ENCODE measurements around the gene ATP2B2. TPM values are rescaled to one million over a fixed set of nuclear protein-coding genes. Genes with fewer than 3 reads are reported as not detected.

ATP2B2 gene
- total RNA-seq, 1 donor from 2014 or later = not detected

GRCh38 chr3:10290481-10291176, 214.8 kb downstream of the ATP2B2 start:
- H3K27ac ChIP-seq (replicated peaks) = no peak overlapping the region
- H3K4me1 ChIP-seq = peaks cover 12% of the 10 kb centered on the region
- H3K9me3 ChIP-seq (replicated peaks) = no peaks in the 10 kb centered on the region
- TF ChIP-seq, protein P1, sequence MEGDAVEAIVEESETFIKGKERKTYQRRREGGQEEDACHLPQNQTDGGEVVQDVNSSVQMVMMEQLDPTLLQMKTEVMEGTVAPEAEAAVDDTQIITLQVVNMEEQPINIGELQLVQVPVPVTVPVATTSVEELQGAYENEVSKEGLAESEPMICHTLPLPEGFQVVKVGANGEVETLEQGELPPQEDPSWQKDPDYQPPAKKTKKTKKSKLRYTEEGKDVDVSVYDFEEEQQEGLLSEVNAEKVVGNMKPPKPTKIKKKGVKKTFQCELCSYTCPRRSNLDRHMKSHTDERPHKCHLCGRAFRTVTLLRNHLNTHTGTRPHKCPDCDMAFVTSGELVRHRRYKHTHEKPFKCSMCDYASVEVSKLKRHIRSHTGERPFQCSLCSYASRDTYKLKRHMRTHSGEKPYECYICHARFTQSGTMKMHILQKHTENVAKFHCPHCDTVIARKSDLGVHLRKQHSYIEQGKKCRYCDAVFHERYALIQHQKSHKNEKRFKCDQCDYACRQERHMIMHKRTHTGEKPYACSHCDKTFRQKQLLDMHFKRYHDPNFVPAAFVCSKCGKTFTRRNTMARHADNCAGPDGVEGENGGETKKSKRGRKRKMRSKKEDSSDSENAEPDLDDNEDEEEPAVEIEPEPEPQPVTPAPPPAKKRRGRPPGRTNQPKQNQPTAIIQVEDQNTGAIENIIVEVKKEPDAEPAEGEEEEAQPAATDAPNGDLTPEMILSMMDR (IDR thresholded peaks at IDR 0.05; ENCODE audit: borderline replicate concordance) = no peak
- H3K27me3 ChIP-seq (ENCODE audit: low read depth) = no peaks in the 10 kb centered on the region
- H3K4me3 ChIP-seq = no peak overlapping the region
- no peak for DNase-seq
- peaks cover 54% of the 10 kb centered on the region for H3K36me3 ChIP-seq
- intact Hi-C loops (cut with micrococcal nuclease) = no loop called here

GRCh38 chr3:10289787-10290355, 215.5 kb downstream of the ATP2B2 start:
- no peak overlapping the region for H3K4me3 ChIP-seq
- H3K4me1 ChIP-seq = peaks cover 12% of the 10 kb centered on the region
- H3K27me3 ChIP-seq (ENCODE audit: low read depth) = no peaks in the 10 kb centered on the region
- no peaks in the 10 kb centered on the region for H3K9me3 ChIP-seq (replicated peaks)
- H3K27ac ChIP-seq (replicated peaks) = no peak overlapping the region
- TF ChIP-seq, protein P1 (IDR thresholded peaks at IDR 0.05; ENCODE audit: borderline replicate concordance) = no peak
- no peak for DNase-seq
- intact Hi-C loops (cut with micrococcal nuclease) = no loop called here
- H3K36me3 ChIP-seq = peaks cover 59% of the 10 kb centered on the region

DNA sequence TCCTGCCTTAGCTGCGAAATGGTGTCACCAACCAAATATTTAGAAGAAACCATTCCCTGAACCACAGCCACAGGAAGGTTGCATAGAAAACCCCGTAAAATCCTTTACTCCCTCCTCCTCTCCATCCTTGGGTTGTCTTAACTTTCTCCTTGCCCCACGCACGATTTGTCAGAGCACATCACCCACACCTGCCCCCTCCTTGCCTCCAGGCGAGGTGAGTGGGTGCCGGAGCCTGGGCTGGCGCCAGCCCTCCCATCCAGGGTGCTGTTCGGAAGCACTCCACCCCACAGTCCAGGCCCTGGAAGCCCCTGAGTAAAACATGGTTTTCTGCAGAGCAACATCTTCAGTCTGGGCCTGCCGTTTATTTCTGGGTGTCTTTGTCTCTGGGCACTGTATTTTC, 216.3 kb downstream of the ATP2B2 start:
- H3K4me1 ChIP-seq = peaks cover 12% of the 10 kb centered on the region
- intact Hi-C loops (cut with micrococcal nuclease) = no loop called here
- no peak for DNase-seq
- no peaks in the 10 kb centered on the region for H3K27me3 ChIP-seq (ENCODE audit: low read depth)
- H3K9me3 ChIP-seq (replicated peaks) = no peaks in the 10 kb centered on the region
- no peak overlapping the region for H3K27ac ChIP-seq (replicated peaks)
- TF ChIP-seq, protein P1 (IDR thresholded peaks at IDR 0.05; ENCODE audit: borderline replicate concordance) = no peak
- no peak overlapping the region for H3K4me3 ChIP-seq
- peaks cover 60% of the 10 kb centered on the region for H3K36me3 ChIP-seq

DNA sequence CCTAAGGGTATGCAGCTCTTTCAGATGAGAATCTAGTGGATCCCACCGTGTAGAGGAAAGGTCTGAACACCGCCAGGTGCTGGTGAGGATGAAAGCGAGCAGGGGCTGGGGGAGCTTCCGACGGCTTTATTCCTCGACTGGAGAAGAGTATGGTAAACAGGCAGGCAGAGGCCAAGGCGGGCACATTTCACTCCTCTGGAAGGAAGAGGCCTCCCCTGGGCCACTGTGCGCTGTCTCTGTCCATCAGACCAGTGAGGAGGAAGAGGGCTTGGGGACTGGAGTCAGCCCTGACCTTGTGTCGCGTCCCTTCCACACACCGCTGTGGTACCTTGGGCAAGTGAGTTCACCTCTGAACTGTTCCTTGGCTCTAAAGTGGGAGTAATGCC, 216.8 kb downstream of the ATP2B2 start:
- peaks cover 63% of the 10 kb centered on the region for H3K36me3 ChIP-seq
- DNase-seq = no peak
- H3K9me3 ChIP-seq (replicated peaks) = no peaks in the 10 kb centered on the region
- intact Hi-C loops (cut with micrococcal nuclease) = no loop called here
- no peak overlapping the region for H3K4me3 ChIP-seq
- TF ChIP-seq, protein P1 (IDR thresholded peaks at IDR 0.05; ENCODE audit: borderline replicate concordance) = no peak
- H3K27me3 ChIP-seq (ENCODE audit: low read depth) = no peaks in the 10 kb centered on the region
- H3K4me1 ChIP-seq = peaks cover 16% of the 10 kb centered on the region
- H3K27ac ChIP-seq (replicated peaks) = no peak overlapping the region

DNA sequence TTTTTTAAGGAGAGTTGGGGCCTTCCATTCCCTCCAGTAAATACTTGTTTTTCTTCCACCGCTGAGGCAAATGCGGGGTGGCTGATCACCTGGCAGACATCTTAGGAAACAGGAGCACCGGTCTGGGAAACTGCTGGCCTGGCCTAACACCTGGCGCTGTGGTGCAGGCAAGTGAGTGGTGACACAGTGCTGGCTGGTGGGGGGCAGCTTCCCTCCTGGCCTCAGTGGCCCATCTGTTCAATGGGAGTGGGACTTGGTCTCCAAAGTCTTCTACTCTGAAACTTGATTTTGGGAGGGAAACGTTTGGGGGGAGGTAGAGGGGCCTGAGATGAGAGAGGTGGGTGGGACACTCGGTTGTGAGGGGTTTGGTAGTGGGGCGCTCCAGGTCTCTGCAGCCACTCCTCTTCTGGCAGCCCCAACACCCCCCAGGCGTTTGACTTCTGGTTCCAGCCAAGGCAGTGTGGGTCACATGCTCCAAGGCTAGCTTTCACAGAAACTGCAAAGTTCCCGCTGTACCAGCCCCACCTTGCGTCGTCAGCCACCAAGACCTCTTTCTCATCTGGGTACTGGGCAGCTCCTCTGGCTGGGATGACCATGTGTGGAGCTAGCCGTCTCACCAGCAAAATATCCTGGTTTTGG, 217.3 kb downstream of the ATP2B2 start:
- intact Hi-C loops (cut with micrococcal nuclease) = no loop called here
- peaks cover 63% of the 10 kb centered on the region for H3K36me3 ChIP-seq

More for the DNA sequence above, 217.3 kb downstream of the ATP2B2 start:
- Histone ChIP-seq H3K4me3 (no peak overlapping the region), H3K27ac (replicated peaks) (no peak overlapping the region), H3K27me3 (ENCODE audit: low read depth) (no peaks in the 10 kb centered on the region), H3K4me1 (peaks cover 19% of the 10 kb centered on the region), H3K9me3 (replicated peaks) (no peaks in the 10 kb centered on the region)
- no peak for DNase-seq
- TF ChIP-seq, protein P1 (IDR thresholded peaks at IDR 0.05; ENCODE audit: borderline replicate concordance) = no peak
